Esophagus mucosa (tissue), 1 donor: ENCODE results near the gene RFC1. TPM values are rescaled to one million over a fixed set of nuclear protein-coding genes. Genes with fewer than 3 reads are reported as not detected.

Source experiments
- total RNA-seq: library from RNA; stranded (reverse); gene quantifications from one replicate; pipeline ENCODE4 v1.2.4, GENCODE V29; 2023
- donor health status: DM: yes; HTN: yes; CAD: no.

Gene RFC1
- total RNA-seq, 1 donor from 2014 or later, result 30.5 TPM

Other genes with a start within 250 kb of the RFC1 start
- 9.3 TPM for gene WDR19, start 183.8 kb downstream of the RFC1 start, total RNA-seq
- gene KLB, start 40.6 kb upstream of the RFC1 start, total RNA-seq, result 0.32 TPM
- gene RPL9, start 92.6 kb upstream of the RFC1 start, total RNA-seq, result 1,488 TPM
- 13.7 TPM for gene LIAS, start 92.7 kb upstream of the RFC1 start, total RNA-seq
- gene UGDH, start 161.1 kb upstream of the RFC1 start, total RNA-seq, result 42.7 TPM